SK-N-SH (cell line): ENCODE data around the gene KASH5. TPM values are rescaled to one million over a fixed set of nuclear protein-coding genes. Genes with fewer than 3 reads are reported as not detected.
"Not testable (repeated sequence)": the region's sequence is repeated elsewhere in the genome, so short reads cannot be mapped to it uniquely, and the experiment has no call there.

ENCODE experiments used
- CTCF ChIA-PET: fragments of 300-600, 350-600 bp; formaldehyde crosslinking; extraction: SDS; loops from one replicate; lab custom pipeline; 2021; lab: Yijun Ruan, JAX
- POLR2A ChIA-PET: fragments of 350-600 bp; sonication (Branson Sonifier 250); formaldehyde crosslinking; extraction: SDS; loops from one replicate; lab custom pipeline; 2020; ENCODE audit warnings: antibody characterized with exemption, inconsistent platforms; lab: Yijun Ruan, JAX
- DNase-seq: peaks from one replicate; pipeline ENCODE4 v3.0.0; 2012
- H2AFZ ChIP-seq: fragments of 200-600 bp; sonication (generic); 2 replicates; pipeline ENCODE4 v1.8.1; 2016; ENCODE audit warnings: antibody characterized with exemption, mild to moderate bottlenecking, low read depth
- H3F3A ChIP-seq: fragments of 200-600 bp; sonication (generic); replicated peaks from 2 replicates; pipeline ENCODE3; 2016; ENCODE audit warnings: antibody characterized with exemption, mild to moderate bottlenecking; ENCODE audit not compliant: insufficient read depth
- H3K27ac ChIP-seq, 2 experiments: fragments of 200-500 bp in 1 of 2; fragments of 200-600 bp in 1 of 2; sonication (Bioruptor generic) in 1 of 2; sonication (generic), shearing (Covaris generic) in 1 of 2; 2 replicates each; pipeline versions ENCODE4 v1.5.1 to v1.6.1; 2014 to 2016; ENCODE audit warnings: low read depth in 2 of 2, inconsistent platforms in 1 of 2, low read length in 1 of 2, mild to moderate bottlenecking in 1 of 2, mixed read lengths in 1 of 2
- H3K27me3 ChIP-seq: fragments of 200-600 bp; sonication (generic), shearing (Covaris generic); 2 replicates; pipeline ENCODE4 v1.6.1; 2016; ENCODE audit warnings: mixed run types; ENCODE audit not compliant: insufficient read depth
- H3K36me3 ChIP-seq, 2 experiments: fragments of 200-500 bp in 1 of 2; fragments of 200-600 bp in 1 of 2; sonication (Bioruptor generic) in 1 of 2; sonication (generic) in 1 of 2; replicated peaks in 1 of 2; 2 replicates each; pipeline versions ENCODE3 to v1.5.1; 2014 to 2016; ENCODE audit warnings: low read length in 1 of 2, mild to moderate bottlenecking in 1 of 2; ENCODE audit not compliant: insufficient read depth in 2 of 2, control insufficient read depth in 1 of 2
- H3K4me1 ChIP-seq, 2 experiments: fragments of 200-500 bp in 1 of 2; fragments of 200-600 bp in 1 of 2; sonication (Bioruptor generic) in 1 of 2; sonication (generic), shearing (Covaris generic) in 1 of 2; 2 replicates each; pipeline versions ENCODE4 v1.5.1 to v1.6.1; 2014 to 2016; ENCODE audit warnings: low read depth in 1 of 2, low read length in 1 of 2, mixed run types in 1 of 2; ENCODE audit not compliant: insufficient read depth in 2 of 2, control insufficient read depth in 1 of 2
- H3K4me2 ChIP-seq: fragments of 200-600 bp; sonication (generic), shearing (Covaris generic); 2 replicates; pipeline ENCODE4 v1.6.1; 2017; ENCODE audit warnings: mixed run types
- H3K4me3 ChIP-seq, 2 experiments: fragments of 200-500 bp in 1 of 2; fragments of 200-600 bp in 1 of 2; sonication (Bioruptor generic) in 1 of 2; sonication (generic), shearing (Covaris generic) in 1 of 2; 2 replicates each; pipeline versions ENCODE4 v1.5.1 to v1.8.1; 2014 to 2016; ENCODE audit warnings: low read depth in 2 of 2, inconsistent platforms in 1 of 2, low read length in 1 of 2, mild to moderate bottlenecking in 1 of 2, mixed read lengths in 1 of 2, moderate library complexity in 1 of 2
- H3K79me2 ChIP-seq: fragments of 200-600 bp; sonication (generic); 2 replicates; pipeline ENCODE4 v1.8.1; 2017; ENCODE audit warnings: mild to moderate bottlenecking; ENCODE audit not compliant: insufficient read depth
- H3K9ac ChIP-seq: fragments of 200-600 bp; sonication (generic); 2 replicates; pipeline ENCODE4 v1.6.1; 2017; ENCODE audit warnings: mixed run types
- H3K9me2 ChIP-seq: fragments of 200-600 bp; sonication (generic); 2 replicates; pipeline ENCODE4 v1.6.1; 2017; ENCODE audit warnings: mixed run types
- H3K9me3 ChIP-seq: fragments of 200-600 bp; sonication (generic); 2 replicates; pipeline ENCODE4 v1.6.1; 2017; ENCODE audit warnings: mixed run types, mild to moderate bottlenecking, moderate library complexity
- H4K20me1 ChIP-seq: fragments of 200-600 bp; sonication (generic); 2 replicates; pipeline ENCODE4 v1.6.1; 2017; ENCODE audit warnings: mild to moderate bottlenecking, mixed run types; ENCODE audit not compliant: insufficient read depth
- EP300 ChIP-seq, 2 experiments: IDR thresholded peaks; 2 replicates each; pipeline versions ENCODE4 v1.4.0 to v1.6.1; 2012; ENCODE audit warnings: borderline replicate concordance in 1 of 2, low read depth in 1 of 2, low read length in 1 of 2
- FOSL2 ChIP-seq: IDR thresholded peaks from 2 replicates; pipeline ENCODE4 v1.4.0; 2012; ENCODE audit warnings: low read depth, mild to moderate bottlenecking, moderate library complexity, borderline replicate concordance
- FOXJ3 ChIP-seq: sonication (generic); formaldehyde crosslinking; IDR thresholded peaks from 2 replicates; pipeline ENCODE4 v1.5.1; 2020; ENCODE audit warnings: mild to moderate bottlenecking, missing genetic modification reagents
- GABPA ChIP-seq: IDR thresholded peaks from 2 replicates; pipeline ENCODE4 v1.4.0; 2012; ENCODE audit warnings: low read depth, mild to moderate bottlenecking
- JUND ChIP-seq: IDR thresholded peaks from 2 replicates; pipeline ENCODE4 v1.4.0; 2012
- MEF2A ChIP-seq: IDR thresholded peaks from 2 replicates; pipeline ENCODE4 v1.4.0; 2012; ENCODE audit warnings: low read depth, borderline replicate concordance
- MXI1 ChIP-seq: IDR thresholded peaks from 2 replicates; pipeline ENCODE4 v1.6.1; 2012; ENCODE audit warnings: mild to moderate bottlenecking, low read depth, low read length, improper control_type of control experiment
- NFIC ChIP-seq: IDR thresholded peaks from 2 replicates; pipeline ENCODE4 v1.4.0; 2012; ENCODE audit warnings: borderline replicate concordance
- RAD21 ChIP-seq: IDR thresholded peaks from 2 replicates; pipeline ENCODE4 v1.6.1; 2012; ENCODE audit warnings: mild to moderate bottlenecking, low read length
- RCOR1 ChIP-seq: fragments of 150-350 bp; IDR thresholded peaks from 2 replicates; pipeline ENCODE4 v1.6.1; 2017; ENCODE audit warnings: antibody characterized with exemption, low read length
- SIN3A ChIP-seq: IDR thresholded peaks from 2 replicates; pipeline ENCODE4 v1.6.1; 2012; ENCODE audit warnings: low read depth, mild to moderate bottlenecking, low read length, moderate library complexity, borderline replicate concordance
- SMC3 ChIP-seq: IDR thresholded peaks from 2 replicates; pipeline ENCODE4 v1.6.1; 2012; ENCODE audit warnings: low read depth, low read length, improper control_type of control experiment
- TAF1 ChIP-seq: IDR thresholded peaks from 2 replicates; pipeline ENCODE4 v1.6.1; 2012; ENCODE audit warnings: low read depth, mild to moderate bottlenecking, low read length, moderate library complexity, borderline replicate concordance
- TCF12 ChIP-seq: IDR thresholded peaks from 2 replicates; pipeline ENCODE4 v1.4.0; 2012
- TEAD4 ChIP-seq: IDR thresholded peaks from 2 replicates; pipeline ENCODE4 v1.4.0; 2012; ENCODE audit warnings: mild to moderate bottlenecking, borderline replicate concordance; ENCODE audit not compliant: insufficient read depth
- WGBS: methylation state at CpG from one replicate; pipeline ENCODE4 v1.1.6; 2017; ENCODE audit warnings: low lambda C conversion rate; 5-methylcytosine and 5-hydroxymethylcytosine counted together
- polyA plus RNA-seq, 3 experiments: library from polyadenylated mRNA; depleted of rRNA; stranded (reverse); fragments of >200 nt; gene quantifications; 2 replicates each; pipeline ENCODE4 v1.2.3, GENCODE V29; 2012
- TF ChIP-seq, protein P1 (sequence below): fragments of 150-350 bp; IDR thresholded peaks from 2 replicates; pipeline ENCODE4 v1.6.1; 2016; ENCODE audit warnings: mild to moderate bottlenecking, low read depth, low read length
- TF ChIP-seq, protein P2 (sequence below): fragments of 200-600 bp; sonication (generic); IDR thresholded peaks from 2 replicates; pipeline ENCODE4 v1.6.1; 2017; ENCODE audit warnings: antibody characterized with exemption, mild to moderate bottlenecking, moderate library complexity
- TF ChIP-seq, protein P3 (sequence below): IDR thresholded peaks from 2 replicates; pipeline ENCODE4 v1.4.0; 2012; ENCODE audit warnings: low read depth
- TF ChIP-seq, protein P4 (sequence below): IDR thresholded peaks from 2 replicates; pipeline ENCODE4; 2012
- TF ChIP-seq, protein P5 (sequence below): IDR thresholded peaks from 2 replicates; pipeline ENCODE4 v1.4.0; 2012; ENCODE audit warnings: low read depth, borderline replicate concordance

KASH5 gene
- polyA plus RNA-seq, 1 of the 3 experiments (the other 2 are of a cell fraction) = 0.20 TPM

DNA sequence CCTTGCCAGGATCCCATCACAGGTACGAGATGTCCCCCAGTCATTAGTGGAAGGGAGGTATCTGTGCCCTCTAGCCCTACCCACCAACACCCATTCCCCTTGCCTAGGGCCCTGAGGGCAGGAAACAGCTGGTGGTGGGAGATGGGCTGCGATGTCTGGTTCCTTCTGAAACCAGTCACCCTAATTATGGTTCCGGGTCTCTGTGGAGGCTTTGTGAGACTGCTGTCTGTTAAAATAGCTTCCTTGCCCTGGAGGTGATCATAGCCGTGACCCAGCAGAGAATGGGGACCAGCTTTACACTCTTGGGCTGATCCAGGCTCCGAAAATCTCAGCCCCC lies 70.5 kb downstream of the KASH5 start:
- Histone ChIP-seq H3K36me3 (no peaks in the 10 kb centered on the region), H3K4me1 (peaks cover 0 to 8% of the 10 kb centered on the region in 2 experiments; a peak in 1 of 4 replicates), H3K9me2 (no peaks in the 10 kb centered on the region), H2AFZ (no peak overlapping the region), H3K79me2 (peaks cover 23% of the 10 kb centered on the region), H3K9me3 (no peaks in the 10 kb centered on the region), H3K4me2 (no peak overlapping the region), H3F3A (peaks cover 11% of the 10 kb centered on the region)
- CTCF ChIA-PET = interaction anchor here (0.9 to 2.8 kb wide), 2 partner anchors 15 to 18 kb away, joined by 4 to 7 read pairs; no protein-coding TSS in a partner anchor
- WGBS = 98% methylated on average over 5 of the region's 5 CpGs
- TF ChIP-seq MEF2A = no peak
- TF ChIP-seq, all 33 proteins: peak for 0
- Histone ChIP-seq H3K4me3 (no peak overlapping the region), H3K27me3 (no peaks in the 10 kb centered on the region), H3K27ac (no peak overlapping the region; a peak in 1 of 4 replicates), H4K20me1 (no peaks in the 10 kb centered on the region), H3K9ac (no peak overlapping the region)
- POLR2A ChIA-PET = no interaction called here
- no peak for DNase-seq

DNA sequence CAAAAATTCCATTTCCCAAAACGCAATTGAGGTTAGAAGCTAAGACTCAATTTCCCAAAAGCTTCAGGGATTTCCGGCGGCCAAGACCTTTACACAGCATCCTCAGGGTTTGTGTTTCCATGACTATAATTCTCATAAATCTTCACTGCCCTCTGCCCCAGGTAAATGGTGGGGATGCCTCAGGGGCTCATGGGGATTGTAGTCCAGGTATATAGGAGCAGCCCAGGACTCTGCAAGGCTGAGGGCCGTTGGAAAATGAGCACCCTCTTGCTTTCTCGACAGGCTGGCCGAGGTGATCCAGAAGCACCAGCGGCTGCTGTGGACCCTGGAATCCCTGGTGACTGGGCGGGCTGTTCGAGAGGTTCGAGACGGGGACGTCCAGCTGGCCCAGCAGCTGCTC lies 71.3 kb downstream of the KASH5 start:
- CTCF ChIA-PET = interaction anchor here (1.1 to 1.7 kb wide), 2 partner anchors 8 to 14 kb away, joined by 3 to 7 read pairs; partner anchors contain the start of genes FLT3LG and PIH1D1
- Histone ChIP-seq H3K4me3 (no peak overlapping the region), H3K4me2 (no peak overlapping the region), H4K20me1 (no peaks in the 10 kb centered on the region), H2AFZ (no peak overlapping the region), H3K9ac (no peak overlapping the region), H3K9me3 (no peaks in the 10 kb centered on the region), H3K27me3 (no peaks in the 10 kb centered on the region), H3K79me2 (peaks cover 14% of the 10 kb centered on the region), H3F3A (peaks cover 11% of the 10 kb centered on the region), H3K9me2 (no peaks in the 10 kb centered on the region), H3K27ac (no peak overlapping the region), H3K36me3 (no peaks in the 10 kb centered on the region), H3K4me1 (peaks cover 0 to 2% of the 10 kb centered on the region in 2 experiments; a peak in 1 of 4 replicates)
- DNase-seq = peak; percentile 24
- 92% methylated on average over 12 of the region's 12 CpGs for WGBS
- TF ChIP-seq MEF2A = no peak
- no peak for TF ChIP-seq MXI1
- no peak for TF ChIP-seq SMC3
- no peak for TF ChIP-seq RAD21
- TF ChIP-seq, protein P1, sequence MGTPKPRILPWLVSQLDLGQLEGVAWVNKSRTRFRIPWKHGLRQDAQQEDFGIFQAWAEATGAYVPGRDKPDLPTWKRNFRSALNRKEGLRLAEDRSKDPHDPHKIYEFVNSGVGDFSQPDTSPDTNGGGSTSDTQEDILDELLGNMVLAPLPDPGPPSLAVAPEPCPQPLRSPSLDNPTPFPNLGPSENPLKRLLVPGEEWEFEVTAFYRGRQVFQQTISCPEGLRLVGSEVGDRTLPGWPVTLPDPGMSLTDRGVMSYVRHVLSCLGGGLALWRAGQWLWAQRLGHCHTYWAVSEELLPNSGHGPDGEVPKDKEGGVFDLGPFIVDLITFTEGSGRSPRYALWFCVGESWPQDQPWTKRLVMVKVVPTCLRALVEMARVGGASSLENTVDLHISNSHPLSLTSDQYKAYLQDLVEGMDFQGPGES = no peak
- TF ChIP-seq, protein P2, sequence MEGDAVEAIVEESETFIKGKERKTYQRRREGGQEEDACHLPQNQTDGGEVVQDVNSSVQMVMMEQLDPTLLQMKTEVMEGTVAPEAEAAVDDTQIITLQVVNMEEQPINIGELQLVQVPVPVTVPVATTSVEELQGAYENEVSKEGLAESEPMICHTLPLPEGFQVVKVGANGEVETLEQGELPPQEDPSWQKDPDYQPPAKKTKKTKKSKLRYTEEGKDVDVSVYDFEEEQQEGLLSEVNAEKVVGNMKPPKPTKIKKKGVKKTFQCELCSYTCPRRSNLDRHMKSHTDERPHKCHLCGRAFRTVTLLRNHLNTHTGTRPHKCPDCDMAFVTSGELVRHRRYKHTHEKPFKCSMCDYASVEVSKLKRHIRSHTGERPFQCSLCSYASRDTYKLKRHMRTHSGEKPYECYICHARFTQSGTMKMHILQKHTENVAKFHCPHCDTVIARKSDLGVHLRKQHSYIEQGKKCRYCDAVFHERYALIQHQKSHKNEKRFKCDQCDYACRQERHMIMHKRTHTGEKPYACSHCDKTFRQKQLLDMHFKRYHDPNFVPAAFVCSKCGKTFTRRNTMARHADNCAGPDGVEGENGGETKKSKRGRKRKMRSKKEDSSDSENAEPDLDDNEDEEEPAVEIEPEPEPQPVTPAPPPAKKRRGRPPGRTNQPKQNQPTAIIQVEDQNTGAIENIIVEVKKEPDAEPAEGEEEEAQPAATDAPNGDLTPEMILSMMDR = no peak
- TF ChIP-seq FOSL2 = no peak
- no peak for TF ChIP-seq TCF12
- TF ChIP-seq FOXJ3 (CRISPR knock-in tag) = no peak
- no peak for TF ChIP-seq TEAD4
- no peak for TF ChIP-seq SIN3A
- TF ChIP-seq, protein P3, sequence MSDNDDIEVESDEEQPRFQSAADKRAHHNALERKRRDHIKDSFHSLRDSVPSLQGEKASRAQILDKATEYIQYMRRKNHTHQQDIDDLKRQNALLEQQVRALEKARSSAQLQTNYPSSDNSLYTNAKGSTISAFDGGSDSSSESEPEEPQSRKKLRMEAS = no peak
- TF ChIP-seq TAF1 = no peak
- no peak for TF ChIP-seq JUND
- TF ChIP-seq, protein P4, sequence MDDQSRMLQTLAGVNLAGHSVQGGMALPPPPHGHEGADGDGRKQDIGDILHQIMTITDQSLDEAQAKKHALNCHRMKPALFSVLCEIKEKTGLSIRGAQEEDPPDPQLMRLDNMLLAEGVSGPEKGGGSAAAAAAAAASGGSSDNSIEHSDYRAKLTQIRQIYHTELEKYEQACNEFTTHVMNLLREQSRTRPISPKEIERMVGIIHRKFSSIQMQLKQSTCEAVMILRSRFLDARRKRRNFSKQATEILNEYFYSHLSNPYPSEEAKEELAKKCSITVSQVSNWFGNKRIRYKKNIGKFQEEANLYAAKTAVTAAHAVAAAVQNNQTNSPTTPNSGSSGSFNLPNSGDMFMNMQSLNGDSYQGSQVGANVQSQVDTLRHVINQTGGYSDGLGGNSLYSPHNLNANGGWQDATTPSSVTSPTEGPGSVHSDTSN = no peak
- TF ChIP-seq EP300 (IDR thresholded peaks at IDR 0.05; ENCODE audit: borderline replicate concordance in 1 of 2, low read depth in 1 of 2, low read length in 1 of 2) = no peak
- no peak for TF ChIP-seq NFIC
- TF ChIP-seq RCOR1 = no peak
- no peak for TF ChIP-seq GABPA
- TF ChIP-seq, protein P5, sequence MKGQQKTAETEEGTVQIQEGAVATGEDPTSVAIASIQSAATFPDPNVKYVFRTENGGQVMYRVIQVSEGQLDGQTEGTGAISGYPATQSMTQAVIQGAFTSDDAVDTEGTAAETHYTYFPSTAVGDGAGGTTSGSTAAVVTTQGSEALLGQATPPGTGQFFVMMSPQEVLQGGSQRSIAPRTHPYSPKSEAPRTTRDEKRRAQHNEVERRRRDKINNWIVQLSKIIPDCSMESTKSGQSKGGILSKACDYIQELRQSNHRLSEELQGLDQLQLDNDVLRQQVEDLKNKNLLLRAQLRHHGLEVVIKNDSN = no peak
- POLR2A ChIA-PET = no interaction called here

DNA sequence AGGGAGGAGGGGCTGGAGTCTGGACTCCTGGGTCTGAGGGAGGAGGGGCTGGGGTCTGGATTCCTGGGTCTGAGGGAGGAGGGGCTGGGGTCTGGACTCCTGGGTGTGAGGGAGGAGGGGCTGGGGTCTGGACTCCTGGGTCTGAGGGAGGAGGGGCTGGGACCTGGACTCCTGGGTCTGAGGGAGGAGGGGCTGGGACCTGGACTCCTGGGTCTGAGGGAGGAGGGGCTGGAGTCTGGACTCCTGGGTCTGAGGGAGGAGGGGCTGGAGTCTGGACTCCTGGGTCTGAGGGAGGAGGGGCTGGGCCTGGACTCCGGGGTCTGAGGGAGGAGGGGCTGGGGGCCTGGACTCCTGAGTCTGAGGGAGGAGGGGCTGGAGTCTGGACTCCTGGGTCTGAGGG lies 73.1 kb downstream of the KASH5 start:
- WGBS = no CpG with 5 or more reads among the region's 1 CpG
- CTCF ChIA-PET = interaction anchor here (0.6 kb wide), 1 partner anchor 12 kb away, joined by 3 read pairs; no protein-coding TSS in a partner anchor
- H3K4me3 ChIP-seq, H3K4me1 ChIP-seq, H3K4me2 ChIP-seq, H3F3A ChIP-seq, H2AFZ ChIP-seq, H3K27ac ChIP-seq, DNase-seq, H3K9me2 ChIP-seq, H3K27me3 ChIP-seq, H3K79me2 ChIP-seq, H3K9me3 ChIP-seq, H3K9ac ChIP-seq, H4K20me1 ChIP-seq, POLR2A ChIA-PET, H3K36me3 ChIP-seq: not testable (repeated sequence)
